ENCODE results near the gene ALPK3.

The ALPK3 gene

GRCh38 chr15:84913360-84913723, 96.2 kb downstream of the ALPK3 start:
- in situ Hi-C loops (cut with MboI; ENCODE audit: low sequenced_read_pairs), result no loop called here

GRCh38 chr15:84914351-84914750, 97.2 kb downstream of the ALPK3 start:
- in situ Hi-C loops (cut with MboI; ENCODE audit: low sequenced_read_pairs), result no loop called here

- in situ Hi-C loops (cut with MboI; ENCODE audit: low sequenced_read_pairs), result no loop called here
Observed at GRCh38 chr15:84914909-84915605, 97.9 kb downstream of the ALPK3 start.

- in situ Hi-C loops (cut with MboI; ENCODE audit: low sequenced_read_pairs), result no loop called here
Observed at GRCh38 chr15:84915606-84915958, 98.4 kb downstream of the ALPK3 start.

- in situ Hi-C loops (cut with MboI; ENCODE audit: low sequenced_read_pairs), result no loop called here
Observed at GRCh38 chr15:84917452-84917851, 100.3 kb downstream of the ALPK3 start.

GRCh38 chr15:84919106-84919667, 102.0 kb downstream of the ALPK3 start:
- in situ Hi-C loops (cut with MboI; ENCODE audit: low sequenced_read_pairs), result no loop called here

GRCh38 chr15:84921121-84921520, 104.0 kb downstream of the ALPK3 start:
- in situ Hi-C loops (cut with MboI; ENCODE audit: low sequenced_read_pairs), result no loop called here

- in situ Hi-C loops (cut with MboI; ENCODE audit: low sequenced_read_pairs), result no loop called here
Observed at GRCh38 chr15:84922530-84922929, 105.4 kb downstream of the ALPK3 start.
